Activated CD8-positive, alpha-beta memory T cell treated with anti-CD3 and anti-CD28 coated beads, Interleukin-2, amount 50 U/mL, for 24 hours (primary cell): Measurements from ENCODE around the gene GABRR1.
"Not testable (repeated sequence)": the region's sequence is repeated elsewhere in the genome, so short reads cannot be mapped to it uniquely, and the experiment has no call there.

Experiments used
- DNase-seq: peaks from one replicate; pipeline ENCODE4 v3.0.0-alpha.2; 2020; ENCODE audit errors: extremely low read depth

GABRR1 gene

GRCh38 chr6:89160331-89161092 lies 56.6 kb downstream of the GABRR1 start:
- DNase-seq, result no peak

GRCh38 chr6:89154131-89154530 lies 63.0 kb downstream of the GABRR1 start:
- no peak for DNase-seq

GRCh38 chr6:89148016-89148750 lies 69.0 kb downstream of the GABRR1 start:
- DNase-seq, result no peak

- no peak for DNase-seq
Measured at GRCh38 chr6:89146718-89147700, 70.1 kb downstream of the GABRR1 start.

DNA sequence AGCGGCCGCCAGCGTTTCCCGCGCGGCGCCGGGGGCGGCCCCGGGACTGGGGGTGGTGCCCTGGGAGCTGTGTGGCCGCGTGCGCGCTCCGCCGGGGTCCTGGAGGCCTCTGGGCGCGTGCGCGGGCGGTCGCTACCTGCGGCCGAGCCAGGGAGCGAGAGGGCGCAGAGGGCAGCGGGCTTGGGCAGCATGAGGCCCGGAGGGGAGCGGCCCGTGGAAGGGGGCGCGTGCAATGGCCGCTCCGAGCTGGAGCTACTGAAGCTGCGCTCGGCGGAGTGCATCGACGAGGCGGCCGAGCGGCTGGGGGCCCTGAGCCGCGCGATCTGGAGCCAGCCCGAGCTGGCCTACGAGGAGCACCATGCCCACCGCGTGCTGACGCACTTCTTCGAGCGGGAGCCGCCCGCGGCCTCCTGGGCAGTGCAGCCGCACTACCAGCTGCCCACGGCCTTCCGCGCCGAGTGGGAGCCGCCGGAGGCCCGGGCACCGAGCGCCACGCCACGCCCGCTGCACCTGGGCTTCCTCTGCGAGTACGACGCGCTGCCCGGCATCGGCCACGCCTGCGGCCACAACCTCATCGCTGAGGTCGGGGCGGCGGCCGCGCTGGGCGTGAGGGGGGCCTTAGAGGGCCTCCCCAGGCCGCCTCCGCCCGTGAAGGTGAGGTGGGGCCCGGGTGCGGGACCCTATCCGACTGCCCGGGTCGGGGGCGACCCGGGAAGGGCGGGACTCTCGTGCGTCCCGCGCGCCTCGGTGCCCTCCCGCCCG lies 71.0 kb downstream of the GABRR1 start, which contains the start of gene PM20D2:
PM20D2 (plus strand) TSS at position 100 of the 762 bp plus-strand sequence; CDS start at position 190, 90 bp downstream.
- peak; percentile 28 for DNase-seq

GRCh38 chr6:89145091-89145955 lies 71.8 kb downstream of the GABRR1 start:
- DNase-seq, result no peak

DNA sequence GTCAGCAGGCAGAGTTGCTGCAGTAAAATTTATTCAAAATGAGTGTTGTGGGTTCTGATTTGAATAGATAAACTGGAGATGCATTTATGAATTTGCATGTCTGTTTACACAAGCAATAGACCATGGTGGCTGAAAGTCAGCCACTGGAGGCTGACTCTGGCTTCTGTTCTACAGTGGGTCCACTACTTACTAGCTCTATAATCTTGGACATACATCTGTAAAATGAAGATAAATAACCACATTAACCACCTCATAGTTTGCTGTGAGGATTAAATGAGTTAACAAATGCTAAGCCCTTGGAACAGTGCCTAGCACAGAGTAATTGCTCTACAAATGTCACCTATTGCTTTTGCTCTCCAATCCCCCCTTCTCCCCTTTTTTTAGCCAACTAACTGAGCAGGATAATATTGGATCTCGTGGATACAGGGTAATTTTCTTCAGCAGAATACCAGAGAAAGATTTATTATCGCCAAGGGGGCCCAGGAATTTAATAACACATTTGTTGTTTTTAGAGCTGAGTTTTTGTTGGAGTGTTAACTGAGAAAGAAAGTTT lies 72.7 kb downstream of the GABRR1 start:
- DNase-seq, result no peak

DNA sequence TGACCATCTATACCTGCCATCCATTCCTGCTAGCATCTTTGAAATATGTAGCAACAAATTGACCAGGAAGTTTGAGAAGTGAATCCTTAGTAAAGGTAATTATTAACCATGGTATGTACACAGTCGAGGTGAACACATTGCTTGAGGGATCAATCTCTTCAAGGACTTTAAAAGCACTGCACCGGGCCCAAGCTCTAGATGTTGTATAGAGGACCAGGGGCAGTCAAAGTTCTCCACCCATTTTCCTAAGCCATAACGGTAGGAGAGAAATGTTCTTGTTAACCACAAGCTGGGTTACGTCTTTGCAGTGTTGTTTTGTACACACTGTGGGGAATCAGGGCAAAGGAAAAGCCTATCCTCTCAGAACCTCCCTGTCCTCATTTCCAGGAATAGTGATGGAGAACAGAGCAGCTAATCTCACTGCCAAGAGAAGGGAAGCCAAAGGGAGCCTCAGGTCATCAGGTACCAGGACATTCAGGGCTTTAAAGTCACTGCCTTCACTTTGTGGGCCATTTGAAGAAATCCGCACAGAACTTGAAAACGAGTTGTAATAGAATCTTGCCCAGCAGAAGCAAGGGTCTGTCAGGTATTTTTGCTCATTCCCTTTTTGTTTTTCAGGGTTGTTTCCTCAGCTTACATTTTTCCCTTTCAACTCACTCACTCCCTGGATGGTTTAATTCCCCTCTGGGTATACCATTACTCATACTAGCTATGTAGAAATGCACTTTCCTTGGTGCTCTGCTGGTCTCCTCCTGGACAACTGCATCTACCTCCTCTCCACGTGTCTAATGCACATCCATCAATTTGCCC lies 76.6 kb downstream of the GABRR1 start:
- no peak for DNase-seq

DNA sequence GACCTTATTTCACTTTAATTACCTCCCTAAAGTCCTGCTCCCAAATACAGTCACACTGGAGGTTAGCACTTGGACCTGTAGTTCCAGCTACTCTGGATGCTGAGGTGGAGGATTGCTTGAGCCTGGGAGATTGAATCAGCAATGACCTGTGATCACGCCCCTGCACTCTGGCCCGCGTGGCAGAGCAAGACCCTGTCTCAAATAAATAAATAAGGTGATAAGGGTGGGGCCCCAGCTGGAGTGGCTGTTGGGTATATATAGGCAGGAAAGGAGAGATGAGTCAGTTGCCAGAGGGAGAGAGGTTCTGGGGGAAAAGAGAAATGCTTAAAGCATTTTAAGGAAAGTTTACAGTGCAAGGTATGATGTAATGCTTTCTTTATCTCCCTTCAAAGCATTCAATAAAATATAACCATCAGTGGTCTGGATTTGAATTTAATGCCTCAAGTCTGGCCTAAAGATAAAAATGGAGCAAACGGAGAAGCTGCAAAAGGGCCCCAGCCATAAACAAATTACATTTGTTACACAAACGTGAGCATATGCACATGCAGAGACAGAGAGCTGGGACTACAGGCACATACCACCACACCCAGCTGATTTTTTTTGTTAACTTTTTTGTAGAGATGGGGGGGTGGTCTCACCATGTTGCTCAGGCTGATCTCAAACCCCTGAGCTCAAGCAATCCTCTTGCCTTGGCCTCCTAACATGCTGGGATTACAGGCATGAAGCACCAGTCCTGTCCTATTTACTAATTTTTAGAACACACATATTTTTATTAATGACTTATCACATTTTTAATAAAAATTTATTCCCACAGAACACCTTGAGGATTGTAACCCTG lies 77.4 kb downstream of the GABRR1 start:
- no peak for DNase-seq

DNA sequence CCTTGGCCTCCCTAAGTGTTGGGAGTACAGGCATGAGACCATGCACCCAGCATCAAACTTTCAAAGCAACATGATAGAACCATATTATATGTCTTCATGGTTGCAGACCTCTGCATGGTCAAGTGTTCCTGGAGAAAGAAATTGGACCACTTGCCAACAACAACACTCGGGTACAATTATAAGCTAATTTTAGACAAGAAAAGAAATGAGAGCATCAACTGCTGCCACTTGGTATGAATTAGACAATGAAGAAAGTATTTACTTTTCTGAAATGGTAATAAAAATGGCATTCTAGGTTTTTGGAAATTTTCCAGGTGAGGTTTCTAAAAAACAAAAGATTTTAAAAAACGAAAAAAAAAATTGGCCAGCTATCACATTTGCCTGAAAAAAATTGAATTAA lies 79.0 kb downstream of the GABRR1 start:
- DNase-seq, result no peak

DNA sequence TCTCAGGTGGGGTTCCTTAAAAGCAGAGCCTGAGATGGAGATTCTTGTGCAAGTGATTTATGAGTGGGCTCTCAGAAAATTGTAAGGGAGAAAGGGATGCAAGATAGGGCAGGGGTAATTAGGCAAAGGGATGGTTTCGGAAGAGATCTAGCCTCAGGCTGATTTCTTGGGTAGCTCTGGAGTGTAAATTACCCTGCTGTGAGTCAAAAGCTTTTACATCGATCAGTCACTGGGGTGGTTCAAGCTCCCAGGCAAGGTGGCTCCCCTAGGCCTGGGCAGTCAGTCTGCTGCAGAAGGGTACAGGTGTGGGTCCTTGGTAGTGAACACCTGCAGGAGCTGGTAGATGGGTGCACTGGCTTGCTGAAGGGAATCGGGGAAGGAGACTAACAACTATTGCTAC lies 82.4 kb downstream of the GABRR1 start:
- no peak for DNase-seq

DNA sequence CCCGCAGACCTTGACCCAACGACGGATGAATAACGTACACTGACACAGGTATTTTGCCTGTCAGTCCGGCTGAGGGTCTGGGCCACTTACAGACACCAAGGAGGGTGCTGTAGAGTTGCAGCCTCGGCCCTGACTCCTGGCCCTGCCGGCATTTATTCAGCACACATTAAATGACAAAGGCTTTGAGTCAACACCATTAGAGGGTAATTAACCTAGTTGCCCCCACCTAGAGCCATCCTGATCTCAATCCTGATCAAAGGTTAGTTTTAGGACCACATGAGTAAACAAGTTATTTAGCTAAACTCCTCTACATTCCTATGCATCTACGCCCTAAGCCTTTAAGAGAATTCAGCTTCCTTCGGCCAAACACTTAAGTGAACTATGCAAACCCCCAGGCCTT lies 83.2 kb downstream of the GABRR1 start:
- DNase-seq, result no peak

DNA sequence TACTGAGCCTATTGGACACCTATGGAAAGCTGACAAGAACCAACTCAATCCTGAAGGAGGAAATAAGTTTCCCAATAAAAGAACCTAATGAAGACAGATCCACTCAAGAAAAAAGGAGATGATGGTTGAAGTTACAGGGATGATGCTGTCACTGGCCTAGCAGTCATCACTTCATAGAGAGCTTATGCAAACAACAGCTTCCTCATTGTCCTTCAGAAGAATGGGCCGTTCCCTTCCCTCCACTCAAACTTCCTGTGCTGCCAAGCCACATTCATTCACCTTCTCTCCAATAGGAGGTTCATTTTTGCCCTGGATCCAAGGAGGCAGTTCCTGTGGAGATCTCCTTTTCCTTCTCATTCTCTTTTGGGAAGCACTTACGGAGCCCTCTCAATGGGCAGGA lies 85.1 kb downstream of the GABRR1 start:
- no peak for DNase-seq

- DNase-seq, result no peak
Measured at GRCh38 chr6:89131599-89131998, 85.6 kb downstream of the GABRR1 start.

DNA sequence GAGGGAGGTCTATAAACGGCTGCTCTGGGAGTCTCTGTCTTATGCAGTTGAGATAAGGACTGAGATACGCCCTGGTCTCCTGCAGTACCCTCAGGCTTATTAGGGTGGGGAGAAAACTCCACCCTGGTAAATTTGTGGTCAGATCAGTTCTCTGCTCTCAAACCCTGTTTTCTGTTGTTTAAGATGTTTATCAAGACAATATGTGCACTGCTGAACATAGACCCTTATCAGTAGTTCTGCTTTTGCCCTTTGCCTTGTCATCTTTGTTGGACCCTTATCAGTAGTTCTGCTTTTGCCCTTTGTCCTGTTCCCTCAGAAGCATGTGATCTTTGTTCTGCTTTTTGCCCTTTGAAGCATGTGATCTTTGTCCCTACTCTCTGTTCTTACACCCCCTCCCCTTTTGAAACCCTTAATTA lies 88.9 kb downstream of the GABRR1 start:
- DNase-seq, result not testable (repeated sequence)
